Measurements from ENCODE around the gene ALOX5. TPM values are rescaled to one million over a fixed set of nuclear protein-coding genes. Genes with fewer than 3 reads are reported as not detected.

ALOX5 gene
- total and polyA plus RNA-seq, 2 experiments from 2014 or later = 3.7 to 5.4 TPM

- Mint-ChIP-seq H3K9me3 (peaks cover 36% of the 10 kb centered on the region), H3K27me3 (ENCODE audit: insufficient read depth, low read depth, poor library complexity) (no peaks in the 10 kb centered on the region), H3K36me3 (ENCODE audit: low read depth) (no peaks in the 10 kb centered on the region), H3K27ac (no peak overlapping the region), H3K4me1 (no peaks in the 10 kb centered on the region), H3K4me3 (no peak overlapping the region)
- Histone ChIP-seq H3K4me2 (no peak overlapping the region), H3K36me3 (ENCODE audit: insufficient read depth) (no peaks in the 10 kb centered on the region), H3K9me2 (ENCODE audit: insufficient read depth) (no peaks in the 10 kb centered on the region), H3K27me3 (ENCODE audit: insufficient read depth) (no peaks in the 10 kb centered on the region), H2AFZ (no peak overlapping the region), H3K27ac (ENCODE audit: low read depth) (no peak overlapping the region), H3K79me2 (replicated peaks; ENCODE audit: insufficient read depth) (no peaks in the 10 kb centered on the region), H3F3A (replicated peaks; ENCODE audit: low read depth) (no peaks in the 10 kb centered on the region), H3K4me3 (no peak overlapping the region), H3K4me1 (ENCODE audit: insufficient read depth) (no peaks in the 10 kb centered on the region), H4K20me1 (replicated peaks; ENCODE audit: insufficient read depth) (no peaks in the 10 kb centered on the region)
- ATAC-seq (no peak), DNase-seq (ENCODE audit: low spot score) (no peak)
- TF ChIP-seq ZNF331 (CRISPR knock-in tag; IDR thresholded peaks at IDR 0.05; ENCODE audit: low read depth) (no peak), ZNF114 (CRISPR knock-in tag; IDR thresholded peaks at IDR 0.05) (no peak), ZNF462 (CRISPR knock-in tag; IDR thresholded peaks at IDR 0.05) (no peak), ETS1 (IDR thresholded peaks at IDR 0.05) (no peak), REST (IDR thresholded peaks at IDR 0.05; ENCODE audit: unreplicated experiment) (no peak), EZH2 (IDR thresholded peaks at IDR 0.05; ENCODE audit: low read depth, unreplicated experiment) (no peak), POLR2AphosphoS5 (IDR thresholded peaks at IDR 0.05; ENCODE audit: low read depth) (no peak), CREB1 (CRISPR knock-in tag; IDR thresholded peaks at IDR 0.05; ENCODE audit: low read depth) (no peak), STAT1 (IDR thresholded peaks at IDR 0.05; ENCODE audit: unreplicated experiment) (no peak), EZH2phosphoT487 (IDR thresholded peaks at IDR 0.05; ENCODE audit: unreplicated experiment) (no peak), CTCF (conservative IDR thresholded peaks at IDR 0.05; ENCODE audit: low read depth in 2 of 2) (no peak), JUNB (IDR thresholded peaks at IDR 0.05; ENCODE audit: unreplicated experiment) (no peak), NANOG (IDR thresholded peaks at IDR 0.05; ENCODE audit: borderline replicate concordance) (no peak)
These were observed 48.9 kb upstream of the ALOX5 start for GRCh38 chr10:45325116-45325515.

All from GM23338 (cell line).